K562 (cell line): ENCODE results near the gene UBA52. TPM values are rescaled to one million over a fixed set of nuclear protein-coding genes. Genes with fewer than 3 reads are reported as not detected.
A peak's percentile ranks its signal among the peaks of the same experiment; 100 is the strongest.

ENCODE experiments used
- ATF1 ChIP-seq, 2 experiments: fragments of 450-650 bp in 1 of 2; IDR thresholded peaks; 2 replicates each; pipeline ENCODE4 v1.6.1; 2016; ENCODE audit warnings: missing compliant biosample characterization in 1 of 2, missing genetic modification characterization in 1 of 2
- CHD2 ChIP-seq: IDR thresholded peaks from 2 replicates; pipeline ENCODE4 v1.6.1; 2011; ENCODE audit warnings: low read depth, low read length
- DMBX1 ChIP-seq: fragments of 250-450 bp; sonication (Bioruptor Pico); IDR thresholded peaks from 2 replicates; pipeline ENCODE4 v1.8.0; 2022; ENCODE audit warnings: inconsistent platforms, mild to moderate bottlenecking, moderate library complexity, borderline replicate concordance
- ESRRA ChIP-seq: fragments of 450-650 bp; IDR thresholded peaks from 2 replicates; pipeline ENCODE4 v1.6.1; 2014; ENCODE audit warnings: low read depth, mild to moderate bottlenecking, moderate library complexity, borderline replicate concordance
- GATA2 ChIP-seq: sonication (generic); formaldehyde crosslinking; IDR thresholded peaks from 2 replicates; pipeline ENCODE4 v1.4.0; 2020; ENCODE audit warnings: mild to moderate bottlenecking, missing genetic modification reagents
- JUN ChIP-seq, 2 experiments: sonication (generic) in 1 of 2; formaldehyde crosslinking in 1 of 2; IDR thresholded peaks; 2 replicates each; pipeline versions ENCODE4 v1.6.1 to v1.8.0; 2012 to 2022; ENCODE audit warnings: borderline replicate concordance in 2 of 2, mild to moderate bottlenecking in 2 of 2, improper control_type of control experiment in 1 of 2, low read depth in 1 of 2, low read length in 1 of 2, missing genetic modification reagents in 1 of 2
- LEF1 ChIP-seq: fragments of 450-650 bp; IDR thresholded peaks from 2 replicates; pipeline ENCODE4 v1.6.1; 2016; ENCODE audit warnings: mild to moderate bottlenecking
- NFATC3 ChIP-seq: fragments of 450-650 bp; IDR thresholded peaks from 2 replicates; pipeline ENCODE4 v1.6.1; 2017; ENCODE audit warnings: mild to moderate bottlenecking
- PYGO2 ChIP-seq: fragments of 450-650 bp; IDR thresholded peaks from 2 replicates; pipeline ENCODE4 v1.6.1; 2016; ENCODE audit warnings: mild to moderate bottlenecking, missing genetic modification characterization, moderate library complexity, missing compliant biosample characterization
- RFX1 ChIP-seq: fragments of 450-650 bp; IDR thresholded peaks from 2 replicates; pipeline ENCODE4 v1.6.1; 2016; ENCODE audit warnings: mild to moderate bottlenecking, moderate library complexity
- SMC3 ChIP-seq: conservative IDR thresholded peaks from 2 replicates; pipeline ENCODE4 v1.6.1; 2011; ENCODE audit warnings: low read depth, low read length, improper control_type of control experiment; ENCODE audit not compliant: insufficient read depth
- TCF3 ChIP-seq: sonication (generic); formaldehyde crosslinking; IDR thresholded peaks from 2 replicates; pipeline ENCODE4 v1.4.0; 2020; ENCODE audit warnings: mild to moderate bottlenecking, missing genetic modification reagents
- TEAD1 ChIP-seq, 2 experiments: fragments of 450-650 bp in 1 of 2; sonication (generic) in 1 of 2; formaldehyde crosslinking; IDR thresholded peaks; 2 replicates each; pipeline versions ENCODE4 v1.4.0 to v1.8.0; 2020 to 2022; ENCODE audit warnings: mild to moderate bottlenecking in 2 of 2, missing genetic modification reagents in 1 of 2
- ZNF586 ChIP-seq: fragments of 450-650 bp; formaldehyde crosslinking; conservative IDR thresholded peaks from 2 replicates; pipeline ENCODE4 v1.4.0; 2020; ENCODE audit warnings: mild to moderate bottlenecking, moderate library complexity
- polyA plus RNA-seq, 8 experiments: library from polyadenylated mRNA; depleted of rRNA in 4 of 8; stranded (reverse) in 5 of 8; unstranded in 3 of 8; fragments of >200 nt; fragmentation: Nextera tagmentation in 2 of 8; fragmentation: Illumina TruSeq in 1 of 8; extraction: Ambion mirVana in 2 of 8; extraction: Trizol in 1 of 8; gene quantifications; 2 replicates each; pipeline versions ENCODE4 v1.2.1 to v1.2.3, GENCODE V29; 2011 to 2014; ENCODE audit warnings: inconsistent platforms in 1 of 8, missing spikeins in 1 of 8
- total RNA-seq, 7 experiments: library from RNA; depleted of rRNA in 6 of 7; stranded (reverse); fragments of >200 nt in 6 of 7; fragmentation: Illumina TruSeq in 2 of 7; extraction: Trizol in 2 of 7; gene quantifications; 2 replicates each; pipeline versions ENCODE4 v1.2.1 to v1.2.3, GENCODE V29; 2011 to 2021; ENCODE audit warnings: low replicate concordance in 1 of 7
- TF ChIP-seq, protein P1 (sequence below): fragments of 250-450 bp; sonication (Bioruptor Pico); IDR thresholded peaks from 2 replicates; pipeline ENCODE4 v1.5.1; 2021; ENCODE audit warnings: mild to moderate bottlenecking
- TF ChIP-seq, protein P2 (sequence below): fragments of 250-450 bp; sonication (Bioruptor Pico); IDR thresholded peaks from 2 replicates; pipeline ENCODE4 v1.5.0; 2021; ENCODE audit warnings: mild to moderate bottlenecking, moderate library complexity

UBA52 gene
- total and polyA plus RNA-seq, 9 of the 15 experiments (the other 6 are each of a cell fraction or from before 2014, with no cell fraction given), result 1,110 to 2,751 (median 1,733) TPM

DNA sequence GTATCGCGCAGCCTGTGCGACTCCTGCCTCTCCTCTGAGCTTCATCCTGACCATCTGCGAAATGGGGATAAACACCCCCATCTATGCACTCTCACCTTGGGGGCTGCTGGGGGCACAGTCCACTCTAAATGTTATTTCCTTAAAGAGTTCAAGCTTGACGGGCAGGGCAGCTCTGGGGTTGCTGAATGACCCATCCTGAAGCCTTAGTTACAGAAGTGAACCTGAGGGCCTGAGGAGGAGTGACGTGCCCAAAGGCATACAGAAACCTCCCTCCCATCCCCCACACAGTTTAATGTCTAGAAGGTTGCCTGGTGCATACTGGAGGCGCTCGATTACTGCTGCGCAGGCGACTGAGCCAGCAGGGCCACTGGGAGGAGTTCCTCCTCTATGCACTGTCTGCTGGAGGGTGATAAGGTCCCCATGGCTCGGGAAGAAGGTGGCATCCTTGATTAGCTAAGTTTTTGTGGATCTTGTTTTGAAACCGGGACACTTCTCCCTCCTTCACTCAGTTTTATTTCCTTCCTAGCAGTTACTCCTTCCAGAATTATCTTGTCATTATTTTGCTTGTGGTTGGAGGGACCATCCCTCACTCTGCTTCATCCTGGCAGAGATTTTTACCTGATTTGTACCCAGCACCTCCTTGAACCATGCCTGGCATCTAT, 27.7 kb upstream of the UBA52 start (continued):
- TF ChIP-seq, protein P1, sequence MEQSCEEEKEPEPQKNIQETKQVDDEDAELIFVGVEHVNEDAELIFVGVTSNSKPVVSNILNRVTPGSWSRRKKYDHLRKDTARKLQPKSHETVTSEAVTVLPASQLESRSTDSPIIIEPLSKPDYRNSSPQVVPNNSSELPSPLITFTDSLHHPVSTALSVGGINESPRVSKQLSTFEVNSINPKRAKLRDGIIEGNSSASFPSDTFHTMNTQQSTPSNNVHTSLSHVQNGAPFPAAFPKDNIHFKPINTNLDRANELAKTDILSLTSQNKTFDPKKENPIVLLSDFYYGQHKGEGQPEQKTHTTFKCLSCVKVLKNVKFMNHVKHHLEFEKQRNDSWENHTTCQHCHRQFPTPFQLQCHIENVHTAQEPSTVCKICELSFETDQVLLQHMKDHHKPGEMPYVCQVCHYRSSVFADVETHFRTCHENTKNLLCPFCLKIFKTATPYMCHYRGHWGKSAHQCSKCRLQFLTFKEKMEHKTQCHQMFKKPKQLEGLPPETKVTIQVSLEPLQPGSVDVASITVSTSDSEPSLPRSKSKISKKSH (CRISPR knock-in tag), result no peak
- TF ChIP-seq SMC3 (peak; percentile 37), GATA2 (CRISPR knock-in tag) (peak; percentile 98), ESRRA (peak; percentile 66; the same call in 1 of the 2 replicates), CHD2 (peak; percentile 73), JUN (IDR thresholded peaks at IDR 0.05; ENCODE audit: borderline replicate concordance, low read depth, low read length) (peak; percentile 33; the same call in 1 of the 2 replicates), JUN (CRISPR knock-in tag; IDR thresholded peaks at IDR 0.05; ENCODE audit: borderline replicate concordance) (no peak), NFATC3 (peak; percentile 79; the same call in 1 of the 2 replicates), ZNF586 (CRISPR knock-in tag) (no peak), LEF1 (peak; percentile 96), PYGO2 (no peak; the same call in 1 of the 2 replicates), DMBX1 (CRISPR knock-in tag) (peak; percentile 84), TCF3 (CRISPR knock-in tag) (peak; percentile 99), TEAD1 (CRISPR knock-in tag; IDR thresholded peaks at IDR 0.05) (0 out of 4 replicates have a peak, but pooled peaks have one; percentile 46 to 62), RFX1 (peak; percentile 57; the same call in 1 of the 2 replicates), ATF1 (CRISPR knock-in tag; IDR thresholded peaks at IDR 0.05) (no peak), ATF1 (tag; IDR thresholded peaks at IDR 0.05) (peak; percentile 87)
- TF ChIP-seq, protein P2, sequence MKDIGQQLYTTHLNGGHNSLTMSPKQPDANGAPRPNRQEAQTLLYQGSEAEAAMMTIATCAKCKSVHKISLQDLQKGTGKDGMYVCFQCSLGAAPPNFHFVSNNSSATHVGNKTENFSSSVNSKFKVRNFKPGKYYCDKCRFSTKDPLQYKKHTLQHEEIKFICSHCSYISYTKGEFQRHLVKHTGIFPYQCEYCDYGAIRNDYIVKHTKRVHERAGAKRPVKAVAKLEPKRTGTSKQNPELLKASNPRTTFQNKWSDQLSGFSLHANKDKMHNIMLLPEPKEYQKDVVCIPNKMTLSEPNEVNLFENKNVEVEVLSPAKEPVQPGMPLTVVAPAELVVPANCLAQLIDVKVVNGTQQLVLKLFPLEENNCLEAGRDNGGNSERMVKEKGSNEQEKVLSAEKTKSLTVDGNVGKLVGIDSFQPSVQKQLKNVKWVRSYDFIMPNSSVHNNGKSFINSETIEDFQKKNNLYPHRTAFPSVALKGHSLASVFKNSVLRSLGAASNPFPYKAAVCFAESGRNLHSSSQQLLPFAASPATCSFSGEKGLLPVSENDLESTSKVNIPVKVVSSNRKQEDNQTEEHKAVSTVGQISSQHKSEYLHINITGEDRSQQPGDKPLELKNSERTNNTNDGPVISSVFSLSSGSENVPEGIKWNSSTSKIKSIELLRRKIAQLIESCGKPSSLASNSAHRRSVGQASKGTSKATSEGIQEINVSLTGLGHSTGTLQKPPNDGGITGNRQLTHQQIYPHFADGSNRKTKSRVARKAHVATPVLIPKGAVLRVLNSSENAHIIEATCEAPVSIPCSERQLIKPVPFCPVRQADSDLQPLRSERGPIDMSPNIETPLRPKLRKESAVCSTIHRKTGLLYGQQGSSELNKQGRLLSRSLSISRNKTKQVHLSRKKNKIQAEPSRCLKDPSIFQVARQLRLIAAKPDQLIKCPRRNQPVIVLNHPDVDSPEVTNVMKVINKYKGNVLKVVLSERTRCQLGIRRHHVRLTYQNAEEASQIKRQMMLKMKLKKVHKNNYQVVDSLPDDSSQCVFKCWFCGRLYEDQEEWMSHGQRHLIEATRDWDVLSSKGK, result no peak
